Hippocampal formation (tissue), 2 donors: ENCODE data around the gene CTDSP1.

Experiments
- DNase-seq, 2 donors: peaks; one replicate each; lab custom pipeline; 2025; lab: John Stamatoyannopoulos, UW

The CTDSP1 gene

DNA sequence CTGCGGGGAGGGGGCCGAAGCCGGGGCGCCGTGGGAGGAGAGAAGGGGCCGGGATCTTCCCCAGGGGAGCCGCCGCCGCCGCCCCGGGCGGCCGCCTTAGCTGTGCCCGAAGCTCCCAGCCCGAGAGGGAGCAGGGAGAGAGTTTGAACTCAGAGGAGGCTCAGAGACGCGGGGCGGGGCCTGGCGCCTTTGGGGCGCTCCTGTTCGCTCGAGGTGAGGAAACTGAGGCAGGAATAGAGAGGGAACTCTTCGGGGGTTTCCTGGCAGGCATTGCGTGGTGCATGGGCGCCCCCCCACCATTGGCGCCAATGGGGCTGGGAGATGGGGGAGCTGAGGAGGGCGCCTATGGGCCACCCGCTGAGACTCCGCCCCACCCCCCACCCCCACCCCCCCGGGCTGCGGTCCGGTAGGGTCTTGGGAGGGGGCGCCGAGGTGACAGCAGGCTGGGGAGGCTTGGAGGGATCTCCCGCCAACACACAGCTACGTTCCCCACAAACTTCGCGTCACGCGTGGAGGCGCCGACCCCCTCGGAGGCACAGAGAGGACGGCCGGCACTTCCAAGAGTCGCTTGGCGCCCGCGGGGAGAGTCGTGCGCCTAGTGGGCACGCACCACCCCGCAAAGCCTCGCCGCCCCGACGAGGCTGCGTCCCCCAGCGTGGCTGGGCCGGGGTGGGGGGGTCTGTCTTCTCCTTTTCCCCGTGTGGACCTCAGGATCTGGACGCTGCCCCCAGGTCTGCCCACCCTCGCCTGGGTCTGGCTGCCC lies 680 bp downstream of the CTDSP1 start:
- DNase-seq: peak in 1 of 2 donors; percentile 50

DNA sequence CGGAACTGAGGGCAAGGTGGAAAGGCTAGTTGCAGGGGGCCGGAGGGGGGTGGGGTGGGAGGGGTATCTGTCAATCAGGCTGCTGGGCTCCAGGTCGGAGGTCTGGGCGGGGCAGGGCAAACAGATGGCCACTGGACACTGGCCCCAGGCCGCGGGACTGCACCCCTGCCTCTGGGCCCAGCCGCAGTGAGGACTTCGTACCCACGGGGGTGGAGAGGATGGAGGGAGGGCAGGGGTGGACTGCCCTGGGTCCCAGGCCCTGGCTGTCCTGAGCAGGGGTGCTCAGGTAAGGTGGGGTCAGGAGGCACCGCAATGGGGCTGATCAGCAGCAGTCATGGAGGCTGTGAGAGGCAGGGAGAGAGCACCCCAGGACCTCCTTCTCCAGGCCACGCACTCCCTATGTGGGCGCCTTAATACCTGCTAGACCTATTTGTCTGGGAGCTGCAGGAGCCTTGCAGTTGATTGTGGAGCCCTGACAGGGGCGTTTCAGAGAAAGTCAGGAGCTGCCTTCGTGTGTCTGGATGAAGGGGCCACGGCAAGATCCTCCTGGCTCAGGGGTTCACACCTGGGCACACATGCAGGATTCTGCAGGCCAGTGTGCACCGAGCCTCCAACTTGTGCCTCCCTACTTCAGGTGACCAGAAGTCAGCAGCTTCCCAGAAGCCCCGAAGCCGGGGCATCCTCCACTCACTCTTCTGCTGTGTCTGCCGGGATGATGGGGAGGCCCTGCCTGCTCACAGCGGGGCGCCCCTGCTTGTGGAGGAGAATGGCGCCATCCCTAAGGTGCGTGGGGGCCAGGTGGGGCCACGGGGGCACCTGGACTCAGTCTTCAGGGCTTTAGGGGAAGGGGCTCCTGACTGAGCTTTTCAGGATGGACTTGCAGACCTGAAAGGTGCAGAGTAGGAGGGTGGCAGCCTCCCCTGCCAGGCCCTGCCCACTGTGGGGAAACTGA lies 1.5 kb downstream of the CTDSP1 start:
- DNase-seq: no peak

DNA sequence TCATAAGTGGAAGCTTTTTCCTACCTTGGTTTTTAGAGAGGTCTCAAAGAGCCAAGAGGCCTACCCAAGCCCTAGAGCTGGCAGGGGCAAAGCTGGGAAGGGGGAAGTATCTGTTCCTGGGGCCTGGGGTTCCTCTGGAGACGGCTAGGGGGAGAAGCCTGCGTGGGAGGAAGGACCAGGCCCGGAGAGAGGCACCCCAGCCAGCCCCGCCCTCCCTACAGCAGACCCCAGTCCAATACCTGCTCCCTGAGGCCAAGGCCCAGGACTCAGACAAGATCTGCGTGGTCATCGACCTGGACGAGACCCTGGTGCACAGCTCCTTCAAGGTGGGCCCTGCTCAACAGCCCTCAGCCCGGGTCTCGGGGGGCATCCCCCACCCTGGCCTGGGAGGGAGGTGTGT lies 2.2 kb downstream of the CTDSP1 start:
- no peak for DNase-seq

DNA sequence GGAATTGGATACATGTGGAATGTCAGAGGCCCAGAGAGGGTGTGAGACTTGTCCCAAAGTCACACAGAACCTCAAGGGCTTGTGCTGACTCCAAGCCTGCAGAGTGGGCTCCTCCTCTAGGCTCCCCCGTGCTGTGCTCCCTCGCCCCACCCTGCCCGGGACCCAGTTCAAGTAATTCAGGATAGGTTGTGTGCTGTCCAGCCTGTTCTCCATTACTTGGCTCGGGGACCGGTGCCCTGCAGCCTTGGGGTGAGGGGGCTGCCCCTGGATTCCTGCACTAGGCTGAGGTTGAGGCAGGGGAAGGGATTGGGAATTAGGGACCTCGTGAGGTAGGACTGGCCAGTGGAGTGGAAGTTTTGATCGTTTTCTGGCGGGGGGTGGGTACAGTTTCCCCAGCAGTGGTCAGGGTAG lies 2.8 kb downstream of the CTDSP1 start:
- no peak for DNase-seq

DNA sequence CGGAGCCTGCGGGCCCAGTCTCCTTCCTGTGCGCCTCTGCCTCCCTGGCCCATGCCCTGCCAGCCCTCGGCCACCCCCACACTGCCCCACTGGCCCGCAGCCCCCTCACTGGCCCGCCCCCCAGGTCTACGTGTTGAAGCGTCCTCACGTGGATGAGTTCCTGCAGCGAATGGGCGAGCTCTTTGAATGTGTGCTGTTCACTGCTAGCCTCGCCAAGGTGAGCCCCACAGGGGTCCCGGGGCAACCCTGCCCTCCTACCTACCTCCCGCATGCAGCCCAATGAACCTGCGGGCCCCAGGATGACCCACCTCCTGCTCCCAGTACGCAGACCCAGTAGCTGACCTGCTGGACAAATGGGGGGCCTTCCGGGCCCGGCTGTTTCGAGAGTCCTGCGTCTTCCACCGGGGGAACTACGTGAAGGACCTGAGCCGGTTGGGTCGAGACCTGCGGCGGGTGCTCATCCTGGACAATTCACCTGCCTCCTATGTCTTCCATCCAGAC lies 3.3 kb downstream of the CTDSP1 start:
- no peak for DNase-seq

DNA sequence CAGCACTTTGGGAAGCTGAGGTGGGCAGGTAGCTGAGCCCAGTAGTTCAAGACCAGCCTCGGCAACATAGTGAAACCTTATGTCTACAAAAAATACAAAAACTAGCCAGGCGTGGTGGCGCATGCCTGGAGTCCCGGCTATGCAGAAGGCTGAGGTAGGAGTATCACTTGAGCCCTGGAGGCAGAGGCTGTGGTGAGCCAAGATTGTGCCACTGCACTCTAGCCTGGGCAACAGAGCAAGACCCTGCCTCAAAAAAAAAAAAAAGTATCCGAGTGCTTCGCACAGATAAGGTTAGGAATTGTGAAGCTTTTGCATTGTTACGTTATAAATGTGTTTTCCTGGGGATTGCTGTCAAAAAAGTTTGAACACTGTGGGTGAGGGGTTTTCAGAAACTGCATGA lies 4.1 kb downstream of the CTDSP1 start:
- no peak for DNase-seq

DNA sequence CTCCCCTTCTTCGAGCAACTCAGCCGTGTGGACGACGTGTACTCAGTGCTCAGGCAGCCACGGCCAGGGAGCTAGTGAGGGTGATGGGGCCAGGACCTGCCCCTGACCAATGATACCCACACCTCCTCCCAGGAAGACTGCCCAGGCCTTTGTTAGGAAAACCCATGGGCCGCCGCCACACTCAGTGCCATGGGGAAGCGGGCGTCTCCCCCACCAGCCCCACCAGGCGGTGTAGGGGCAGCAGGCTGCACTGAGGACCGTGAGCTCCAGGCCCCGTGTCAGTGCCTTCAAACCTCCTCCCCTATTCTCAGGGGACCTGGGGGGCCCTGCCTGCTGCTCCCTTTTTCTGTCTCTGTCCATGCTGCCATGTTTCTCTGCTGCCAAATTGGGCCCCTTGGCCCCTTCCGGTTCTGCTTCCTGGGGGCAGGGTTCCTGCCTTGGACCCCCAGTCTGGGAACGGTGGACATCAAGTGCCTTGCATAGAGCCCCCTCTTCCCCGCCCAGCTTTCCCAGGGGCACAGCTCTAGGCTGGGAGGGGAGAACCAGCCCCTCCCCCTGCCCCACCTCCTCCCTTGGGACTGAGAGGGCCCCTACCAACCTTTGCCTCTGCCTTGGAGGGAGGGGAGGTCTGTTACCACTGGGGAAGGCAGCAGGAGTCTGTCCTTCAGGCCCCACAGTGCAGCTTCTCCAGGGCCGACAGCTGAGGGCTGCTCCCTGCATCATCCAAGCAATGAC lies 4.8 kb downstream of the CTDSP1 start:
- DNase-seq: no peak

DNA sequence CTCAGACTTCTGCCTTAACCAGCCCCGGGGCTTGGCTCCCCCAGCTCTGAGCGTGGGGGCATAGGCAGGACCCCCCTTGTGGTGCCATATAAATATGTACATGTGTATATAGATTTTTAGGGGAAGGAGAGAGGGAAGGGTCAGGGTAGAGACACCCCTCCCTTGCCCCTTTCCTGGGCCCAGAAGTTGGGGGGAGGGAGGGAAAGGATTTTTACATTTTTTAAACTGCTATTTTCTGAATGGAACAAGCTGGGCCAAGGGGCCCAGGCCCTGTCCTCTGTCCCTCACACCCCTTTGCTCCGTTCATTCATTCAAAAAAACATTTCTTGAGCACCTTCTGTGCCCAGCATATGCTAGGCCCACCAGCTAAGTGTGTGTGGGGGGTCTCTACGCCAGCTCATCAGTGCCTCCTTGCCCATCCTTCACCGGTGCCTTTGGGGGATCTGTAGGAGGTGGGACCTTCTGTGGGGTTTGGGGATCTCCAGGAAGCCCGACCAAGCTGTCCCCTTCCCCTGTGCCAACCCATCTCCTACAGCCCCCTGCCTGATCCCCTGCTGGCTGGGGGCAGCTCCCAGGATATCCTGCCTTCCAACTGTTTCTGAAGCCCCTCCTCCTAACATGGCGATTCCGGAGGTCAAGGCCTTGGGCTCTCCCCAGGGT lies 5.5 kb downstream of the CTDSP1 start:
- no peak for DNase-seq

DNA sequence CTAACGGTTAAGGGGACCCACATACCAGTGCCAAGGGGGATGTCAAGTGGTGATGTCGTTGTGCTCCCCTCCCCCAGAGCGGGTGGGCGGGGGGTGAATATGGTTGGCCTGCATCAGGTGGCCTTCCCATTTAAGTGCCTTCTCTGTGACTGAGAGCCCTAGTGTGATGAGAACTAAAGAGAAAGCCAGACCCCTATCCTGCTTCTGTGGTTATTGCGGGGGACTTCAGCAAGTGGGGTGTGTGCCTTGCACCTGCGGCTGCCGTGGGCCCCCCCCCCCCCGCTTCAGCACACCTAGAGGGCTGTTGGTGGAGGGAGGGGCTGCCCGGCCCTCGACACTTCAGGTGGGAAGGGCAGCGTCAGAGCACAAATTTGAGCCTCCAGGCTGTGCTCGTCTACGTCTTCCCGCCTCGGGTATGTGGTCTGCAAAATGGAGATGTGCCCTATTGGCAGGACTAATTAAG lies 6.1 kb downstream of the CTDSP1 start:
- no peak for DNase-seq

DNA sequence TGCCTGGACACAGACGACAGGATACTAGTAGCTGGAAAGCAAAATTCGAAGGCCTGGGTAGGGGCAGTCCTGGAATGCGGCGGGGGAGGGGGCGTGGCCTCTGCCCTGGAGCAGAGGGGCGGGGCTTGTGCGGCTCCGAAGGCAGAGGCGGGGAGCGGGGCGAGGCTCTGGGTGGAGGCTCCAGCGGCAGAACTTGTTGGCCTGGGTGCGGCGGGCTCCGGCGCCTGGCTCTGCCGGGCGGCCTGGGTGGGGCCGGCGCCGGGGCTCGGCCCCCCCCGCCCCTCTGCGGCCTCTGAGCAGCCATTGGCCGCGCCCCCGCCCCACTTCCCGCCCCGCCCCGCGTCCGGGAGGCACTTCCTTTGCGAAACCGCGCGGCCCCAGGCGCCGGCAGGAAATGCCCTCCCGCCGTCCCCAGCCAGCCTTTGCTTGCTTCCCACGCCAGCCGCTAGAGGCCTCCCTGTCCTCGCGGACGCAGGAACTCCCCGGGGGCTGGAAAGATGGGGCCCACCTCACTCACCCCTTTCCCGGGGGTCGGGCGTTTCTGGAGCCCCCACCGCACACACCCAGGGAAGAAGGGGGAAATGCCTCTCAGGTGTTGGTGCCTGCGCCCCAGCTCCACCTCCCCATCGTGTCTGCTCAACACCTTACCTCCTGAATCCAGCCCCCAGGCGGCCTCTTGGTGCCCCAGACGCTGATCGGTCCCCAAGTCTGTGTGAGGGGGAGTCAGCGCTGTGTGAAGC lies 6.7 kb downstream of the CTDSP1 start:
- peak; percentile 94 to 95 for DNase-seq

DNA sequence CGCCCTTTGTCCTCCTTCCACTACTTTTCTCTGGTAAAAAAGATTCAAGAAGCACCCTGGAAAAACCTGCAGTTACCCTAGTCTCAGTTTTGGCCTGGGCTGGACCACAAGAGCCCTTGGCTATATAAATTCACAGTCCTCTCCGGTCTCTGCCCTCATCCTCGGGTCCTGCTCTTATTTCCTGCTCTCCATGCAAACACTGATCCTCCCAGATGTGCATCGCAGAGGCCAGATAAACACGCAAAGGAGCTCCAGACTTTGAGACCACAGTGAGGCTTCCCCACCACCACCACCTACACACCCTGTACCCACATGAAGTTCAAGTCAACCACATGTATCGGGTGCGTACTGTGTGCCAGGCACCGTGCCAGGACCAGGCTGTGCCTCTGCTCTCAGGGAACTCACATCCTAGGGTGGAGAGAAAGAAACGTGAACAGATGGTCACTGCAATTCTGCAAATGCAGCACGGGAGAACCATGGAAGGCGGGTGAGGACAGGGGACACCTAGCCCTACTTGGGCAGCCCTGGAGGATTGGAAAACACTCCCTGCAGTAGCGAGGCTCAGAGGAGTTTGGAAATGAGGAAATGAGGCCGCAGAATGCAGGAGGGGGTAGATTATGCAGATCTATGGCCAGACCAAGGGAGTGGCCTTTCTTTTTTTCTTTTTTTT lies 7.4 kb downstream of the CTDSP1 start:
- DNase-seq: peak; percentile 52 to 56

DNA sequence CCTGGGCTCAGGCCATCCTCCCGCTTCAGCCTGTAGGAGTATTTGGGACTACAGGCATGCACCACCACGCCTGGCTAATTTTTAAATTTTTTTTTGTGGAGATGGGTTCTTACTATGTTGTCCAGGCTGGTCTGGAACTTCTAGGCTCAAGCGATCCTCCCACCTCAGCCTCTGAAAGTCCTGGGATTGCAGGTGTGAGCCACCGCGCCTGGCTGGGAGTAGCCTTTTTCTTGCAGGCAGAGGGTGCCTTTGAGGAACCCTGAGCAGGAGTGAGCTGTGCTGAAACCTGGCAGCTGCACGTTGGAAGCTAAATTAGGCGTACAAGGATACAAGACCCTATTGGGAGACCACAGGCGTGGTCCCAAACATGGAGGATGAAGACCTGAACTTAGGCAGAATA lies 8.0 kb downstream of the CTDSP1 start:
- DNase-seq: no peak

DNA sequence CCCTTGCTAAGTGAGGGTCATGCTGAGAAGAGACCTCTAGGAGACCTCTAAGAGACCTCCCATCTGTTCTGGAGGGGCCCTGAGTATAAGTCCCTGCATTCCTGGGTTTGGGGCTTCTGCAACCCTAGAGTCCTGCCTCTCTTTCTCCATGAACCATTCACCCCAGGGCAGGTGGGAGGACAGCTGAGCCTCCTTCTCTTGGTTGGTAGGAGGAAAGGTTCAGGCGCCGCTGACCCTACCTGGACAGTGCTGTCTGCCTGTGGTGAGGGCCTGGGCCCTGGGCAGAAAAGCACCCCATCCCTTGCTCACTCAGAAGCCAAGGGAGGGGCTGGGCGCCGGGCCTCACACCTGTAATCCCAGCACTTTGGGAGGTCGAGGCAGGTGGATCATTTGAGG lies 18.7 kb downstream of the CTDSP1 start:
- DNase-seq: no peak

DNA sequence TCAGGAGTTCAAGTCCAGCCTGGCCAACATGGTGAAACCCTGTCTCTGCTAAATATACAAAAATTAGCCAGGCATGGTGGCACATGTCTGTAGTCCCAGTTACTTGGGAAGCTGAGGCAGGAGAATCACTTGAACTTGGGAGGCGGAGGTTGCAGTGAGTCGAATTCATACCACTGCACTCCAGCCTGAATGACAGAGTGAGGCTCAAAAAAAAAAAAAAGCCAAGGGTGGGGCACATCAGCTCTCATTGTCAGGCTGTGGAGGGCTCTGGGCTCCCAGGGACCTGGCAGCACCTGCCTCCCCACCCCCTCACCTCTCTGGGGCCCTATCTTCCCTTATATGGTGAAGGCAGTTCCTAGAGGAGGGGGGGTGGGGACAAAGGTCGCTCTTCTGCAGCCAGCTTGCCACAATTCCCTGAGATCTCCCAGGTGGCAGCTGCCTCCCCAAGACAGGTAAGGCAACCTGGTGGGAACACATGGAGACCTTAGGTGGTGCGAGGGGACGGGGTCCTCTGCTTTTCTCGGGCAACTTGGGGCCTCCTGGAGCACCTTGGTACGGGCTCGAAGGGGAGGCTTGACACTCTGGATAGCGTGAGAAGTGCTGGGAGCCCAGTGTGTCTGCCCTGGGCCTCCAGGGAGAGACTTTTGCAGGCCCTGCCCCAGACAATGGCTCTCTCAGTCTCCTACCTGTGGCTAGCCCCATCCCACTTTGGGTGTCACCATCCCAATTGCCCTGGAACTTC lies 19.2 kb downstream of the CTDSP1 start, which contains the start of gene VIL1:
Gene VIL1, plus strand, starts transcription at position 407 of the 742 bp plus-strand sequence. CDS start 4,656 bp downstream, outside the sequence.
- no peak for DNase-seq

DNA sequence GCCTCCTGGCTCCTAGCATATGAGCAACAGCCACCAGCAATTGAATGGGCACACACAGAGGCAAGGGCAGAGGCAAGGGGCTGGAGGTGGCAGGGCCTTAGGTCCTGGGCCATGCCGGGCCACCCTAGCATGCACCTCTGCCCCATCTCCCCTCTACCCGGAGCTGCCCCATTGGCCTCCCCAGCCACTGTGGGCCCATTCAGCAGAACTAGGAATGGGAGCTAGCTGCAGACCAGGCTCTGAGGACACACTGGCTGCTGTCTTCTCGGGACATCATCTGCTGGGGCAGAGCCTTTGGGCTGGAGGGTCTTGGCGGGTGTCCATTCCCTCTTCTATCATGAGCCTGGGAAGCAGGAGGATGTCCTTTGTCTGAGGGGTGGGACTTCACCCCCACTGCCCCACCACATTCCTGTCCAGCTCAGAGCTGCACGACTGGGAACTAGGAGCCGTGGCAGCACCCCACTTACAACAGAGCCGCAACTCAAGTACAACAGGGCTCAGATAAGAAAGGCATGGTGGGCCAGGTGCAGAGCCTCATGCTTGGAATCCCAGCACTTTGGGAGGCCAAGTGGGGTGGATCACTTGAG lies 20.1 kb downstream of the CTDSP1 start:
- no peak for DNase-seq

DNA sequence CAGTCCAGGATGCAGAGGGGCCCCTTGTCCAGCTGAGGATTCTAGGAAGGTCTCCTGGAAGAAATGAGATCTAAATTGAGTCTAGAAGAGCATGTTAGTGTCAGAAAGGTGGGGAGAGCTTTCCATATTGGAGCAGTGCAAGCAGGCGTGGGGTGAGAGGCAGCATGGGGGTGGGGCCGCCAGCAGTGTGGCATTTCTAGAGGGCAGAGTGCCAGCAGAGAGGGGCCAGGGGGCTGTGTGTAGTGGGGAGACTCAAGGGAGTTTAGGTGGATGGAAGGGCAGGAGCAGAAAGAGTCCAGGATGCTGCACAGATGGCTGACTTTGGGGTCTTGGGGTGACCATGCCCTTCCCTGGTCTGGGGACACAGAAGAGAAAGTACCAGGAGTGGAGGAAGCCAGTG lies 21.4 kb downstream of the CTDSP1 start:
- DNase-seq: no peak

DNA sequence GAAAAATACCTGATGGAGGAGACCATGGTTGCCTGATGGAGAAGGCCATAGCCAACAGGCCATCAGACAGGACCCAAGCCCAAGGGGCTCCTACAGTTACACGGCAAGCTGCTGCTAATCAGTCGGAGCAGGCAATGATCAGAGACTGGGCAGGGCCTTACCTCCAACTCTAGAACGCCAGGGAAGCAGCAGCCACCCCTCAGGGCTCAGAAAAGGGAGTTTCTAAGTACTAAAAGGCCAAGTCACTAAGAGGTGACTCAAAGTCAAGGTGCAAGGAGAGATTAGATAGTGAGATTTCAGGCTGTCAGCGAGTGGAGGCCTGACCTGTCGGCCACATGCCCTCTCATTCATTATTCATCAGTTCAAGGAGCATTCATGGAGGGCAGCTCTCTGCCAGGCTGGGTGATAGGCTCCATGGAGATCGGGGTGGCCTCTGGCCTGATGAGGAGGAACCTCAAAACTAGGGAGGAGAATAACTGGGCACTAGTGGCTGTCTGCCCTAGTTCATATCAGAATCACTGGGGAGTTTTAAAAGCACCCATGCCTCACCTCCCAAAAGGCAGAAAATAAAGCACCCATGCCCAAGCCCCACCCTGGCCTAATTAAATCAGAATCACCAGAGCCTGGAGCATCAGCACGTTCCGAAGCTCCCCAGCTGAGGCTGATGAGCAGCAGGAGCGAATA lies 22.9 kb downstream of the CTDSP1 start:
- DNase-seq: no peak

DNA sequence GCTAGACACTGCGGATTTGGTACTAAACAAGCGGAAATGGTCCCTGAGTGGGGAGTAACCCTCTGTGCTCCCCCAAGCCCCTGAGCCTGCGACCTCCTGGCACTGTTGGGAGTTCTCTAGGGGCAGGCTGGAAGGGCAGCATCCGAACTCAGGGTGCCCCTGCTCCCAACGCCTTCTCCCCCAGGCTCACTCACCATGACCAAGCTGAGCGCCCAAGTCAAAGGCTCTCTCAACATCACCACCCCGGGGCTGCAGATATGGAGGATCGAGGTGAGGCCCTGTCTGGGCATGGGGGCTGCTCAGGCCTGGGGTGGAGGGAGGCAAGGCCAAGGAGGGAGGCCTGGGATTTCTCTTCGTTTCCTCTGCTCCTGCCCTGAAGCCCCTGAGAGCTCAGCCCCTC lies 23.9 kb downstream of the CTDSP1 start:
- DNase-seq: no peak
